ENCODE results near the gene DDAH2. TPM values are rescaled to one million over a fixed set of nuclear protein-coding genes. Genes with fewer than 3 reads are reported as not detected.

Gene DDAH2
- 2.6 and 7.7 TPM in 2 replicates for polyA plus RNA-seq

GRCh38 chr6:31728767-31729514 is at the start of gene DDAH2:
TSS of gene DDAH2 (minus strand) at chr6:31729299. CDS start at chr6:31729161, 138 bp downstream.

GRCh38 chr6:31776989-31777666 is 48.0 kb upstream of the DDAH2 start, which contains the start of gene VWA7:
TSS of gene VWA7 (minus strand) at chr6:31777328. CDS start at chr6:31776779, 549 bp downstream.

GRCh38 chr6:31762356-31762755 is 33.3 kb upstream of the DDAH2 start, which contains the start of gene SAPCD1:
TSS of gene SAPCD1 (plus strand) at chr6:31762656. CDS start at chr6:31763055, 399 bp downstream.

GRCh38 chr6:31739639-31740396 is 10.7 kb upstream of the DDAH2 start, which contains the start of gene MSH5:
TSS of gene MSH5 (plus strand) at chr6:31740005. CDS start at chr6:31740467, 462 bp downstream.

GRCh38 chr6:31736021-31736767 is 7.1 kb upstream of the DDAH2 start, which contains the start of gene CLIC1:
TSS of gene CLIC1 (minus strand) at chr6:31736530. CDS start at chr6:31736300, 230 bp downstream.

GRCh38 chr6:31723245-31723979 is 5.7 kb downstream of the DDAH2 start, which contains the start of gene MPIG6B:
TSS of gene MPIG6B (plus strand) at chr6:31723373. CDS start at chr6:31723384, 11 bp downstream.

GRCh38 chr6:31721351-31722020 is 7.6 kb downstream of the DDAH2 start, which contains the start of gene LY6G6C:
TSS of gene LY6G6C (minus strand) at chr6:31721746. CDS start at chr6:31721679, 67 bp downstream.

GRCh38 chr6:31715022-31715958 is 13.8 kb downstream of the DDAH2 start, which contains the start of gene LY6G6D:
TSS of gene LY6G6D (plus strand) at chr6:31715348. CDS start at chr6:31715356, 8 bp downstream.

GRCh38 chr6:31706599-31706998 is 22.5 kb downstream of the DDAH2 start, which contains the start of gene LY6G6F:
TSS of gene LY6G6F (plus strand) at chr6:31706866. CDS start at chr6:31706907, 41 bp downstream.

GRCh38 chr6:31702819-31703716 is 26.0 kb downstream of the DDAH2 start, which contains the start of gene ABHD16A:
TSS of gene ABHD16A (minus strand) at chr6:31703324. CDS start at chr6:31703281, 43 bp downstream.

GRCh38 chr6:31680226-31681134 is 48.6 kb downstream of the DDAH2 start, which contains the start of gene LY6G5C:
TSS of gene LY6G5C (minus strand) at chr6:31681067. CDS start at chr6:31680373, 694 bp downstream.

Other genes starting within 250 kb of the DDAH2 start
- gene MICB, start 231.2 kb downstream of the DDAH2 start, polyA plus RNA-seq, result not detected in 2 replicates
- not detected in 2 replicates for gene MCCD1, start 200.3 kb downstream of the DDAH2 start, polyA plus RNA-seq
- gene DDX39B, start 187.3 kb downstream of the DDAH2 start, polyA plus RNA-seq, result 76.0 and 88.5 TPM in 2 replicates
- gene ATP6V1G2, start 182.7 kb downstream of the DDAH2 start, polyA plus RNA-seq, result 154 and 211 TPM in 2 replicates
- 0.62 and 0.75 TPM in 2 replicates for gene NFKBIL1, start 181.7 kb downstream of the DDAH2 start, polyA plus RNA-seq
- gene LTA, start 157.0 kb downstream of the DDAH2 start, polyA plus RNA-seq, result not detected in 2 replicates
- gene TNF, start 153.7 kb downstream of the DDAH2 start, polyA plus RNA-seq, result not detected in 2 replicates
- not detected in 2 replicates for gene LTB, start 146.9 kb downstream of the DDAH2 start, polyA plus RNA-seq
- not detected in 2 replicates for gene LST1, start 143.0 kb downstream of the DDAH2 start, polyA plus RNA-seq
- not detected in 2 replicates for gene NCR3, start 136.3 kb downstream of the DDAH2 start, polyA plus RNA-seq
- 2.7 TPM in 1 of 2 replicates, not detected in the other for gene AIF1, start 114.1 kb downstream of the DDAH2 start, polyA plus RNA-seq
- 3.7 and 3.8 TPM in 2 replicates for gene PRRC2A, start 108.6 kb downstream of the DDAH2 start, polyA plus RNA-seq
- gene BAG6, start 76.6 kb downstream of the DDAH2 start, polyA plus RNA-seq, result 16.0 and 30.8 TPM in 2 replicates
- 1.8 and 2.4 TPM in 2 replicates for gene APOM, start 73.4 kb downstream of the DDAH2 start, polyA plus RNA-seq
- gene C6orf47, start 68.5 kb downstream of the DDAH2 start, polyA plus RNA-seq, result 0.39 and 1.3 TPM in 2 replicates
- gene GPANK1, start 64.3 kb downstream of the DDAH2 start, polyA plus RNA-seq, result 3.1 and 4.2 TPM in 2 replicates
- gene CSNK2B, start 63.2 kb downstream of the DDAH2 start, polyA plus RNA-seq, result 299 and 301 TPM in 2 replicates
- gene LY6G5B, start 59.3 kb downstream of the DDAH2 start, polyA plus RNA-seq, result 0.24 and 1.8 TPM in 2 replicates
- gene LY6G5C, start 48.2 kb downstream of the DDAH2 start, polyA plus RNA-seq, result 0.29 and 2.4 TPM in 2 replicates
- gene ABHD16A, start 26.0 kb downstream of the DDAH2 start, polyA plus RNA-seq, result 67.3 and 71.0 TPM in 2 replicates
- gene LY6G6F, start 22.4 kb downstream of the DDAH2 start, polyA plus RNA-seq, result not detected in 2 replicates
- gene LY6G6D, start 14.0 kb downstream of the DDAH2 start, polyA plus RNA-seq, result not detected in 2 replicates
- not detected in 2 replicates for gene LY6G6C, start 7.6 kb downstream of the DDAH2 start, polyA plus RNA-seq
- gene MPIG6B, start 5.9 kb downstream of the DDAH2 start, polyA plus RNA-seq, result not detected in 2 replicates
- 1.2 and 1.3 TPM in 2 replicates for gene CLIC1, start 7.2 kb upstream of the DDAH2 start, polyA plus RNA-seq
- gene MSH5, start 10.7 kb upstream of the DDAH2 start, polyA plus RNA-seq, result not detected in 2 replicates
- not detected in 2 replicates for gene SAPCD1, start 33.4 kb upstream of the DDAH2 start, polyA plus RNA-seq
- gene VWA7, start 48.0 kb upstream of the DDAH2 start, polyA plus RNA-seq, result 3.1 TPM in 1 of 2 replicates, not detected in the other
- 5.9 and 6.1 TPM in 2 replicates for gene VARS1, start 66.5 kb upstream of the DDAH2 start, polyA plus RNA-seq
- 26.3 and 31.0 TPM in 2 replicates for gene LSM2, start 77.7 kb upstream of the DDAH2 start, polyA plus RNA-seq
- 0.76 and 1.6 TPM in 2 replicates for gene HSPA1L, start 86.0 kb upstream of the DDAH2 start, polyA plus RNA-seq
- 3.4 and 5.1 TPM in 2 replicates for gene HSPA1A, start 86.2 kb upstream of the DDAH2 start, polyA plus RNA-seq
- gene HSPA1B, start 98.4 kb upstream of the DDAH2 start, polyA plus RNA-seq, result 0.20 and 1.7 TPM in 2 replicates
- gene NEU1, start 133.5 kb upstream of the DDAH2 start, polyA plus RNA-seq, result 15.2 and 16.1 TPM in 2 replicates
- not detected in 2 replicates for gene SLC44A4, start 149.7 kb upstream of the DDAH2 start, polyA plus RNA-seq
- gene EHMT2, start 168.4 kb upstream of the DDAH2 start, polyA plus RNA-seq, result 5.9 and 11.4 TPM in 2 replicates
- not detected in 2 replicates for gene ZBTB12, start 172.8 kb upstream of the DDAH2 start, polyA plus RNA-seq
- 1.2 TPM in 1 of 2 replicates, not detected in the other for gene C2, start 198.4 kb upstream of the DDAH2 start, polyA plus RNA-seq
- gene CFB, start 216.8 kb upstream of the DDAH2 start, polyA plus RNA-seq, result 0.34 TPM in 1 of 2 replicates, not detected in the other
- gene NELFE, start 229.7 kb upstream of the DDAH2 start, polyA plus RNA-seq, result 18.1 and 30.7 TPM in 2 replicates
- 8.0 and 11.7 TPM in 2 replicates for gene SKIC2, start 229.9 kb upstream of the DDAH2 start, polyA plus RNA-seq
- gene DXO, start 242.8 kb upstream of the DDAH2 start, polyA plus RNA-seq, result 9.6 and 21.2 TPM in 2 replicates